Effector memory CD8-positive, alpha-beta T cell (primary cell): ENCODE data around the gene SPTSSB.

Experiments
- ATAC-seq: fragments of 150-1000 bp; cut with Tn5 transposase; replicated peaks from 2 replicates; pipeline ENCODE4 v1.10.0; 2021; ENCODE audit warnings: mild to moderate bottlenecking, moderate library complexity
- DNase-seq, 3 experiments: peaks; one replicate each; pipeline ENCODE4 v3.0.0; 2021
- H3K27ac Mint-ChIP-seq, 2 donors: one replicate each; pipeline ENCODE4 v1.8.0; 2022; ENCODE audit warnings: mild to moderate bottlenecking in 2 of 2, mixed read lengths in 2 of 2, moderate library complexity in 2 of 2
- H3K27me3 Mint-ChIP-seq, 2 donors: one replicate each; pipeline ENCODE4 v1.8.0; 2022; ENCODE audit warnings: mixed read lengths in 2 of 2
- H3K36me3 Mint-ChIP-seq: one replicate; pipeline ENCODE4 v1.8.0; 2022; ENCODE audit warnings: mild to moderate bottlenecking, moderate library complexity, mixed read lengths; ENCODE audit not compliant: insufficient read depth
- H3K4me1 Mint-ChIP-seq, 2 donors: one replicate each; pipeline ENCODE4 v1.8.0; 2022; ENCODE audit warnings: low read depth in 2 of 2, mixed read lengths in 2 of 2
- H3K4me3 Mint-ChIP-seq, 2 donors: one replicate each; pipeline ENCODE4 v1.8.0; 2022; ENCODE audit warnings: mild to moderate bottlenecking in 2 of 2, mixed read lengths in 2 of 2, moderate library complexity in 2 of 2
- H3K9me3 Mint-ChIP-seq, 2 donors: one replicate each; pipeline ENCODE4 v1.8.0; 2022; ENCODE audit warnings: mixed read lengths in 2 of 2

SPTSSB gene

DNA sequence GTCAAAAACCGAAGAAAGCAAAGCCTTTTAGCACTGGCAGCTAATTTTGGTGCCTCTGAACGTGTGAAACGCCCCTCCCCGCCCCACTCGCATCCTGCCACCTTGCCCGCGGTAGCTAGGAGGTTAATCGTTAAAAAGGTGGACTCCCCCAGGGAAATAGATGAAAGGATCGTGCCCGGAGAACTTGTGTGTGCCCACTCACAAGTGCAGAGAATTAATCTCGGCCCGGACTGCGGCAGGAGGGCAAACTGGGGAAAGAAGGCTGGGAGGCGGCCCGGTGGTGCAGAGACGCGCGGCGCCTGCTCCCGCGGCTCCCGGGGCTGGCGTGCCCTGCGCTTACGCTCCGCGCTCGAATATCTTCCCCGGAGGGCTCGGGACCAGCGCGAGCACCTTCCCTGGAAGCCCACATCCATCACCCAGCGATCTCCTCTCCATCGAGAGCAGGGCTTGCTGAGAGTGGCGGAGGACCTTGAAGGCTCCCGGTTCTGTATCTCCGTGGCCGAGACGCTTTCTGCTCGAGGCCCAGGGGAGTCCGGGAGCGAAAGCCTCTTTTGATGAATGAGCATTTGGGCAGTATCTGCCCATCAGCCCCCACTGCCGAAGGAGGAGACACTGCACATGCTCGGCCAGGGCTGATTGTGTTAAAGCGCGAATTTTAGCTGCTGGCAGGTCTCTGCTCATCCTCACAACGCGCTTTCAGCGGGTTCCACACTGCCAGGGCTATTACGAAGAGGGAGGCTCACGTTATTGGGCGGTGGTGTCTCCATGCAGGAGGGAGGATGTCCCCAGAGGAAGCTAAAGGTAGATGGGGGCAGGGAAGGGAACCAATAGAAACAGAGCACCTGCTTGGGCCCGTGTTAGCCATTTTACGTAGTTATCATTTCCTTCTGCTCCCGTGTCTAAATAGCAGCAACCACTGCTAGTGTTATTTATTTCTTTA is 1.3 kb upstream of the SPTSSB start:
- peaks cover 29 to 36% of the 10 kb centered on the region in 2 donors for H3K27me3 Mint-ChIP-seq
- H3K4me3 Mint-ChIP-seq, result peak overlapping the region; percentile 80 to 93
- H3K4me1 Mint-ChIP-seq, result peaks cover 16 to 18% of the 10 kb centered on the region in 2 donors
- DNase-seq, result peak in 1 of 3 experiments; percentile 9
- peak overlapping the region in 1 of 2 donors; percentile 53 for H3K27ac Mint-ChIP-seq
- H3K9me3 Mint-ChIP-seq, result no peaks in the 10 kb centered on the region
- peak; percentile 56 for ATAC-seq
- no peaks in the 10 kb centered on the region for H3K36me3 Mint-ChIP-seq

DNA sequence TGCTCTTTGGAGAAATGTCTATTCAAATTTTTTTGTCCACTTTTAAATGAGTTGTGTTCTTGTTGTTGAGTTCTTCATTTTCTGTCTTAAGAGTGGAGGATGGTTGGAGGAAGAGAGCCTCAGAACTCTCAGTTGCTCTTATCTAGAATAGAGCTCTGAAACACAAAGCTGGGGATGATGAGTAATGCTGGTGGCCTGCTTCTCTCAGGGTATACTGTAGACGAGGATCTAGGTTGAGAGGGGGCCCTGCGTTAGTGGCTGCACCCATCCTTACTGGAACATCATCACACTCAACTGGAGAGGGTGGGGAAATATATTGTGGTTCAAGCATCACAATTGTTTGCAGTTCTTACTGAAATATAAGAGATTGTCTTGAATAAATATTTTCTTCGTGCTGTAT is 1.8 kb downstream of the SPTSSB start:
- no peaks in the 10 kb centered on the region for H3K36me3 Mint-ChIP-seq
- H3K27ac Mint-ChIP-seq, result no peak overlapping the region
- H3K4me1 Mint-ChIP-seq, result peaks cover 16 to 18% of the 10 kb centered on the region in 2 donors
- no peaks in the 10 kb centered on the region for H3K9me3 Mint-ChIP-seq
- ATAC-seq (no peak), DNase-seq (no peak)
- H3K27me3 Mint-ChIP-seq, result peaks cover 29 to 42% of the 10 kb centered on the region in 2 donors
- H3K4me3 Mint-ChIP-seq, result no peak overlapping the region

DNA sequence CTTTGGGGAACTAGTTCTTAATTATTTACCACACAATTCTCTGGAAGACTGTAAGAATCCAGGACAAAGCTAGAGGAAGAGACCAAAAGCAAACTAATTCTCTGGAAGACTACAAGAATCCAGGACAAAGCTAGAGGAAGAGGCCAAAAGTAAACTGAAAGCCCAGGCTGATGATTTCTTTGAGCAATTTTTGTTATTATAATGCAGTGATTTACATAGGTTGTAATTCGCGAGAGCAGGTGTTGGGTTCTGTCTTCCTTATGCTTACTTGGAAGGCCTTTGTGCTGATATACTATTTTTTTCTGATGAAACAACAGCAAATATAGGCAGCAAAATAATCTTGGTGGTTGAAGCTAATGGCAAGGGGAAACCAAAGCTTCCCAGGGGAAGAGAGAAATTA is 5.2 kb downstream of the SPTSSB start:
- H3K4me3 Mint-ChIP-seq, result no peak overlapping the region
- H3K27me3 Mint-ChIP-seq, result peaks cover 13 to 26% of the 10 kb centered on the region in 2 donors
- ATAC-seq (no peak), DNase-seq (no peak)
- H3K36me3 Mint-ChIP-seq, result no peaks in the 10 kb centered on the region
- no peak overlapping the region for H3K27ac Mint-ChIP-seq
- H3K4me1 Mint-ChIP-seq, result peaks cover 4 to 5% of the 10 kb centered on the region in 2 donors
- no peaks in the 10 kb centered on the region for H3K9me3 Mint-ChIP-seq

DNA sequence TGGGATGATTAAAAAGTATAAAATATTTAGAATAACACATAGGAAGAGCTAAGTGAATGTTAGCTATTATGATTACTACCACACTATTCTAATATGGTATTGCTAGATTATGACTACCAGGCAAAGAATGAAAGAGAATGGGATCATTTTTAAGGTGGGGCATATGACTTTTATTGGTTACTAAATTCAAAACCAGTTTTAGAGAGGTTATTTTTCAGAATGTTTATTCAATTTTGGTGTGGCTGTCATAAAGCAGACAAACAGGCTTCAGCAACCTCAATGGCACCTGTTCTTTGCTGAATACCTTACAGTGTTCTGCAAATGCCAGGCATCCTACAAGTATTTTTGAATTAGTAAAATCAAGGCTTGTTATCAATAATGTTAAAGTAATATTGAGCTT is 12.8 kb downstream of the SPTSSB start:
- no peak overlapping the region for H3K27ac Mint-ChIP-seq
- no peaks in the 10 kb centered on the region for H3K36me3 Mint-ChIP-seq
- no peak overlapping the region for H3K4me3 Mint-ChIP-seq
- peaks cover 0 to 2% of the 10 kb centered on the region in 2 donors for H3K4me1 Mint-ChIP-seq
- H3K9me3 Mint-ChIP-seq, result no peaks in the 10 kb centered on the region
- no peak for DNase-seq
- ATAC-seq, result no peak
- H3K27me3 Mint-ChIP-seq, result peaks cover 9 to 27% of the 10 kb centered on the region in 2 donors

DNA sequence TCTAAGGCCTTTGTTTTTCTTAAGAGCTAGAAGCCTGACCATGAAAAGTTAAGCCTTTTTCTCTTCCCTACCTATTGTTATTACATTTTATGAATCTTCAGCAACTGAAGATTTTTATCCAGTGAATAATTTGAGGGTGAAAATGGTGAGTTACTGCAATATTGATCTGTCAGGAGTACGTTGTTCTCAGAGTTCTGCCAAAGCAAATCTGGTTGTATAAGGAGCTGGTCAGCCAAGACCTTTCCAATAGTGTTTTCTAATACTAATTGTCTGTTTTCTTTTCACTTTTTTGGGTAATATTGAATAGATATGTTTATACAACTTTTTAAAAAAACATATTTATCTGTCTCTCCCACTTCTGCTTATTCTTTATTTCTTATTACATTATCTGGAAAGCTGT is 15.0 kb downstream of the SPTSSB start:
- DNase-seq (no peak), ATAC-seq (no peak)
- peaks cover 2 to 5% of the 10 kb centered on the region in 2 donors for H3K4me1 Mint-ChIP-seq
- no peaks in the 10 kb centered on the region for H3K36me3 Mint-ChIP-seq
- no peaks in the 10 kb centered on the region for H3K9me3 Mint-ChIP-seq
- no peak overlapping the region for H3K27ac Mint-ChIP-seq
- no peak overlapping the region for H3K4me3 Mint-ChIP-seq
- H3K27me3 Mint-ChIP-seq, result peaks cover 9 to 35% of the 10 kb centered on the region in 2 donors

DNA sequence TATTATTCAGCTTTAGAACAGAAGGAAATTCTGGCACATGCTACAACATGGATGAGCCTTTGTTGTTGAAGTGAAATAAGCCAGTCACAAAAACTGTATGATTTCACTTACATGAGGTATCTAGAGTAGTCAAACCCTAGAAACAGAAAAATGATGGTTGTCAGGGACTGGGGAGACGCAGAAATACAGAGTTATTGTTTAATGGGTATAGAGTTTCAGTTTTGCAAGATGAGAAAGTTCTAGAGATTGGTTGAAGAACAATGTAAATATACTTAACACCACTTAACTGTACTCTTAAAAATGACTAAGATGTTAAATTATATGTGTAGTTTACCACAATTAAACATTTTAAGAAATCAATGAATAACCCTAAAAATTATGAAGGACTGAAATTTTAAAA is 15.8 kb downstream of the SPTSSB start:
- DNase-seq (no peak), ATAC-seq (no peak)
- no peaks in the 10 kb centered on the region for H3K36me3 Mint-ChIP-seq

DNA sequence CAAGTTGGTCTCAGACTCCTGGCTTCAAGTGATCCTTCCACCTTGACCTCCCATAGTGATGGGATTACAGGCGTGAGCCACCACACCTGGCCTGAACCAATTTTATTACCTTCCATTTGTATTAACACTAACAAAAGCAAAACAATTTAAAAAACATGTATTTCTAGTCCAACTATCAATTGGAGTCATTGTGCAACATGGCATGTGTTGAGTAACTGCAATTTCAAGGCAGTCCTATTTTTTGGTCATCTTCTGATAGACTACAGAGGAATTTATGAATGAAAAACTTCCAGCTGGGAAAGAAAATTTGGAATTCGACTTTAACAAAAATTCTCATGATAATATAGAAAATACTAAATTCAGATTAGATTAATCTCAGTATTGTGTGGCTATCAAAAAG is 16.8 kb downstream of the SPTSSB start:
- DNase-seq (no peak), ATAC-seq (no peak)
- Mint-ChIP-seq H3K27me3 (peaks cover 0 to 25% of the 10 kb centered on the region in 2 donors), H3K4me1 (peaks cover 5 to 11% of the 10 kb centered on the region in 2 donors), H3K4me3 (no peak overlapping the region), H3K9me3 (no peaks in the 10 kb centered on the region), H3K36me3 (no peaks in the 10 kb centered on the region), H3K27ac (no peak overlapping the region)

More for the DNA sequence above, 15.8 kb downstream of the SPTSSB start:
- Mint-ChIP-seq H3K27me3 (peaks cover 6 to 35% of the 10 kb centered on the region in 2 donors), H3K4me1 (peaks cover 2 to 5% of the 10 kb centered on the region in 2 donors), H3K4me3 (no peak overlapping the region), H3K27ac (no peak overlapping the region), H3K9me3 (no peaks in the 10 kb centered on the region)

DNA sequence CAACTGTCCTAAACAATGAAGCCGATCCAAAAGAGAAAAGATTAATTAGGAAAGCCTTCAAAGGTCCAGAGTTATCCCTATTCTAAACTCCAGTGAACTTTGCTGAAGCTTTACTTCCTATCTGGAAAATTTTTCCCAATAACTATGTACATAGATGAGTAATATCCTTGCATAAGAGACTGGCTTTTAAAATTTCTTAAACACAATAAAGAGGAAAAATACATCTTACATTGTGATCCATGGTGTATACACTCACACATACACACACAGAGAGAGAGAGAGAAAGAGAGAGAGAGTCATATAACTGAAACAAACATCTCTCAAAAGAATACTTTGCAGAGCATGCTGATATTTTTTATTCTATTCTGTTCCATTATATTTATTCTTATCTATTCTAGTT is 20.0 kb downstream of the SPTSSB start:
- Mint-ChIP-seq H3K27me3 (peaks cover 0 to 27% of the 10 kb centered on the region in 2 donors), H3K36me3 (no peaks in the 10 kb centered on the region), H3K4me1 (peaks cover 12 to 20% of the 10 kb centered on the region in 2 donors), H3K27ac (no peak overlapping the region), H3K9me3 (no peaks in the 10 kb centered on the region), H3K4me3 (no peak overlapping the region)
- no peak for DNase-seq
- no peak for ATAC-seq

DNA sequence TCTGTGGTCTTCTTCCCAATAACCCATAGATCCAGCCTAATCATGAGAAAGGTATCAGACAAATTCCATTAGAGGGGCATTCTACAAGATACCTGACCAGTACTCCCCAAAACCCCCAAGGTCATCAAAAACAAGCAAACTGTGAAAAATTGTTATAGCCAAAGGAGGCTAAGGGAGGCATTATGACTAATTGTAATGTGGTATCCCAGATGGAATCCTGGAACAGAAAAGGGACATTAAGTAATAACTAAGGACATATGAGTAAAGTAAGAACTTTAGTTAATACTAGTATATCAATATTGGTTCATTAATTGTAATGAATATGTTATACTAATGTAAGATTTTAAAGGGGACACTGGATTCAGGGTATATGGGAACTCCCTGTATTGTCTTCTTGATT is 20.4 kb downstream of the SPTSSB start:
- DNase-seq (no peak), ATAC-seq (no peak)
- no peak overlapping the region for H3K27ac Mint-ChIP-seq
- H3K36me3 Mint-ChIP-seq, result no peaks in the 10 kb centered on the region
- no peaks in the 10 kb centered on the region for H3K9me3 Mint-ChIP-seq
- H3K27me3 Mint-ChIP-seq, result peaks cover 0 to 27% of the 10 kb centered on the region in 2 donors
- peaks cover 12 to 20% of the 10 kb centered on the region in 2 donors for H3K4me1 Mint-ChIP-seq
- no peak overlapping the region for H3K4me3 Mint-ChIP-seq

DNA sequence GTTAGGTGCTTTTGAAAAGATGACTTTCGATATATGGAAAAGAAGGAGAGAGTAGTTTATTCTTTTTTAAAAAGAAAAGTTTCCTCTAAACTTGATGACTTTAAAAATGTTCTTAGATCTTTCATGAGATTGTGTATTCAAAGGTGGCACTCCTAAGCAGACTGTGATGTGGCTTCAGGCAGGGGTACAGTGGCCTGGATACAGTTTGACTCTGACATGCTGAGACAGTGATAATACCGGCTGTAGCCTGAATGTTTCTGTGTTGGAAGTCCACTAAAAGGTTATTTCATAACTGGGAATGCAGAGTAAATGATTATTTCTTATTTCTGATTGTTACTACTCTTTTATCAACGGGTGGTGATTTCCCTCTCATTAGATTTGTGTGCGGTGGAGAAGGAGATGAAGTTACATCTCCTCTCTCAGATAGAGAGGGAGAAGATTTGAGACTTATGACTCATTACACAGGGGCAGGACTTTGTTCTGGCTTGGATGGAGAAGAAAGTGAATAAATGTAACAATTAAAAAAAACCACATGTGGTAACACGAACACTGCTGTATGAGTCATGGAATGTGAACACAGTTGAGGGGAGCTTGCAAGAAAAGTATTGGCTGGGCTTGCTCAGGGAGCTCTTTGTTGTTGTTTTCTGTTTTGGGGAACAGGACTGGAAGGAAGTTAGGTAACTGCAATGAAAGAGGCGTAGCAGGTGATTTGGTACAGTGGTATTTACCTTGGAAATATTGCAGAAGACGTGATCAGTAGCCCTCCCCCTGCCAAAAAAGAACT is 21.6 kb downstream of the SPTSSB start:
- Mint-ChIP-seq H3K4me3 (peak overlapping the region in 1 of 2 donors; percentile 13), H3K27ac (no peak overlapping the region), H3K36me3 (no peaks in the 10 kb centered on the region), H3K27me3 (peaks cover 0 to 18% of the 10 kb centered on the region in 2 donors), H3K4me1 (peaks cover 12 to 20% of the 10 kb centered on the region in 2 donors), H3K9me3 (no peaks in the 10 kb centered on the region)
- DNase-seq (peak; percentile 3 to 27 (median 22)), ATAC-seq (peak; percentile 94)

DNA sequence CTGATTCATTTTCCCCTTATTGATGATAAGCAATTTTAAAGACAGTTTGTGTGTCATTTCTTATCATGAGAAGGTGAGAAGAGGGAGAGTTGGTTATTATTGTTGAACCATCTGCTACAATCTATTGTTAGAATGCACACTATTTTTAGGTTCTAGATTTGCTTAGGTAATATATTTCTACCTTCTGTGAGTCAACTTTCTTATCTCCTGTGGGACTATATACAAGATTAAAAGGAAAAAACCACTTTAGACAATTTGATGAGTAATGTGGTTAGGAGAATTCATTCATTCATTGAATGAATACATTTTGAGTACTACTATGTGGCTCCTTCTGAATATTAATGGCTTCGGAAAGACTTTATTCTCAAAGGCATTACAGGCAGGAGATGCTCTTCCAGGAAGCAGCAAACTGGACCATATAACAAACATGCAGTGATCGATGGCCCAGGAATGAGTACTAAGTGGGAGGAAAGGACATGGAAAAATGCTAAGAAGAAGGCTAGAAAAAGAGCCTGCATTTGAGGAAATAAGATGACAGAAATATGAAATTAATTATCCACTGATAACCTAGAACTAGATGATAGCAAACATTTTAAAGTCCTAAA is 22.4 kb downstream of the SPTSSB start:
- no peak overlapping the region for H3K27ac Mint-ChIP-seq
- H3K36me3 Mint-ChIP-seq, result no peaks in the 10 kb centered on the region
- H3K9me3 Mint-ChIP-seq, result no peaks in the 10 kb centered on the region
- ATAC-seq (no peak), DNase-seq (no peak)
- peak overlapping the region in 1 of 2 donors; percentile 13 for H3K4me3 Mint-ChIP-seq
- H3K4me1 Mint-ChIP-seq, result peaks cover 12 to 20% of the 10 kb centered on the region in 2 donors
- H3K27me3 Mint-ChIP-seq, result peaks cover 0 to 22% of the 10 kb centered on the region in 2 donors

DNA sequence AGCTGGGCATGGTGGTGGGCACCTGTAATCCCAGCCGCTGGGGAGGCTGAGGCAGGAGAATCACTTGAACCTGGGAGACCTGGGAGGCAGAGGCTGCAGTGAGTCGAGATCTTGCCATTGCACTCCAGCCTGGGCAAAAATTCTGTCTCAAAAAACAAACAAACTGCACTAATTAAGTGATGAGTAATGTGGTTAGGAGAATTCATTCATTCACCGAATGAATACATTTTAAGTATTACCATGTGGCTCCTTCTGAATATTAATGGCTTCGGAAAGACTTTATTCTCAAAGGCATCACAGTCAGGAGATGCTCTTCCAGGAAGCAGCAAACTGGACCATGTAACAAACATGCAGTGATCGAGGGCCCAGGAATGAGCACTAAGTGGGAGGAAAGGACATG is 23.6 kb downstream of the SPTSSB start:
- H3K9me3 Mint-ChIP-seq, result no peaks in the 10 kb centered on the region
- peaks cover 0 to 23% of the 10 kb centered on the region in 2 donors for H3K27me3 Mint-ChIP-seq
- DNase-seq (no peak), ATAC-seq (no peak)
- H3K4me1 Mint-ChIP-seq, result peaks cover 12 to 20% of the 10 kb centered on the region in 2 donors
- H3K27ac Mint-ChIP-seq, result no peak overlapping the region
- H3K36me3 Mint-ChIP-seq, result no peaks in the 10 kb centered on the region
- H3K4me3 Mint-ChIP-seq, result no peak overlapping the region

DNA sequence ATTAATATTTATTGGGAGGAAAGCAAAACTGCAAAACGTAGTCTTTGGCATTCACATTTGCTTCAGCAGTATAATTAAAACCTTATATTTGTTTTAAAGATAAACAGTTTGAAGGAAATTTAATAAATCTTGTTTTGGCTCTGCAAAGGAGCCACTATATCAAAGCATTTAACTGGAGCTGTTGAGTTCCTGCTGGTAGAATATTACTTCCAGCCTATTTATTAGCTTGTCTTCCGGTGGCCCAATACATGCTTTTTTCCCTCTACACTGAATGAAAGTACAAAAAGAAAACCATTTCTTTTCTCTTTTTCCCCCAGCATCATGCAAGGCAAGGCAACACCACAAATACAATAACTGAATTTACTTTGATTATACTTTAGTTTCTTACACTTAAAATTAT is 26.3 kb downstream of the SPTSSB start:
- no peaks in the 10 kb centered on the region for H3K9me3 Mint-ChIP-seq
- DNase-seq (no peak), ATAC-seq (no peak)
- no peak overlapping the region for H3K27ac Mint-ChIP-seq
- no peaks in the 10 kb centered on the region for H3K36me3 Mint-ChIP-seq
- no peak overlapping the region for H3K4me3 Mint-ChIP-seq
- peaks cover 12 to 14% of the 10 kb centered on the region in 2 donors for H3K4me1 Mint-ChIP-seq
- H3K27me3 Mint-ChIP-seq, result peaks cover 0 to 29% of the 10 kb centered on the region in 2 donors
